Nephron progenitor cell (in vitro differentiated cells): ENCODE measurements around the gene ADCY3.

Source experiments
- DNase-seq: peaks from one replicate; pipeline ENCODE4 v3.0.0; 2021
- H3K27ac Mint-ChIP-seq: 2 replicates; pipeline ENCODE4 v1.8.0; 2021; ENCODE audit warnings: mild to moderate bottlenecking, moderate library complexity, mixed read lengths
- H3K27me3 Mint-ChIP-seq: 2 replicates; pipeline ENCODE4 v1.8.0; 2021; ENCODE audit warnings: mild to moderate bottlenecking, low read depth, mixed read lengths; ENCODE audit not compliant: poor library complexity
- H3K36me3 Mint-ChIP-seq: 2 replicates; pipeline ENCODE4 v1.8.0; 2021; ENCODE audit warnings: low read depth, mixed read lengths
- H3K4me1 Mint-ChIP-seq: 2 replicates; pipeline ENCODE4 v1.8.0; 2021; ENCODE audit warnings: mixed read lengths
- H3K4me3 Mint-ChIP-seq: 2 replicates; pipeline ENCODE4 v1.8.0; 2021; ENCODE audit warnings: mild to moderate bottlenecking, moderate library complexity, mixed read lengths
- H3K9me3 Mint-ChIP-seq: 2 replicates; pipeline ENCODE4 v1.8.0; 2021; ENCODE audit warnings: mild to moderate bottlenecking, moderate library complexity, mixed read lengths
- CTCF ChIP-seq: fragments of 200-600 bp; sonication (generic); IDR thresholded peaks from 2 replicates; pipeline ENCODE4 v1.5.0; 2021; ENCODE audit warnings: antibody characterized with exemption

ADCY3 gene

GRCh38 chr2:24779116-24779515, 140.9 kb downstream of the ADCY3 start:
- TF ChIP-seq CTCF = no peak
- peaks cover 11% of the 10 kb centered on the region for H3K36me3 Mint-ChIP-seq
- no peak overlapping the region for H3K27ac Mint-ChIP-seq
- DNase-seq = no peak
- no peaks in the 10 kb centered on the region for H3K27me3 Mint-ChIP-seq
- H3K4me3 Mint-ChIP-seq = no peak overlapping the region
- H3K9me3 Mint-ChIP-seq = peaks cover 19% of the 10 kb centered on the region
- peaks cover 13% of the 10 kb centered on the region for H3K4me1 Mint-ChIP-seq

GRCh38 chr2:24774373-24774772, 145.7 kb downstream of the ADCY3 start:
- TF ChIP-seq CTCF = no peak
- no peaks in the 10 kb centered on the region for H3K27me3 Mint-ChIP-seq
- no peak overlapping the region for H3K27ac Mint-ChIP-seq
- H3K36me3 Mint-ChIP-seq = peaks cover 23% of the 10 kb centered on the region
- H3K9me3 Mint-ChIP-seq = peaks cover 24% of the 10 kb centered on the region
- no peak overlapping the region for H3K4me3 Mint-ChIP-seq
- DNase-seq = no peak
- H3K4me1 Mint-ChIP-seq = peaks cover 46% of the 10 kb centered on the region

DNA sequence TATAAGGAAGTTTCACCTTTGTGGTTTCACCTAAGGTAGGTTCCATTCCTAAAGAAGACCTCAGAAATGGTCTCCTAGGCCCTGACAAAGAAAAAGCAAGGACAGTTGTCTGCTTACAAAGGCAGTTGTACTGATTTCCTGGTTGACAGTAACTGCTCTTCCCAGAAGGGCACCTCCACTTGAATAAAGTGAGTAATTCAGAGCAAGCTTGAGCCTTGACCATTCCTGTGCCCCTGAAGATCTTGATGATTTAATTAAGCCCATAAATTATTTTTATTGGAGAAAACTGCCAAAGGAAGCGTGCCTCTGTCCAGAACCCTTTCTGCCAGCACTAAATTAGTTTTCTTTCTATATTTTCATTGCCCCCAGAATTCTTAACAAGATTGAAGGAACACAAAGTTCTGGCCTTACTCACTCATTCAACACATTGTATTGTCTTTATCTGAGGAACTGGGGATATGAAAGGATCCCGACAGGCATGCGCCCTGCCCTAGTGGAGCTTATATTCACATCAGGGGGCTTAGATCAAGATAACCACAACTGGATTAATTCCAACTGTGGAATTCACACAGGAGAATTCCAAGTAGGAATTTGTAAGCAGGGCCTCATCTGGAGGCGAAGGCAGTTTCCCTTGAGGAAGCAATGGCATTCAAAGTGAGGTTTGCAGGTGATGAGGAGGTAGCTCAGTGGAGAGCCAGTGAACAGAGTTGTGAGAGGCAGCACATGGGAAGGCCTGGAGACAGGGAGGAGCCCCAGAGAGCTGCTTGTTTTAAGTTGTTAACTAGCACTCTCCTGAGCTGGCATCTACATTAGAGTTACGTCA, 148.1 kb downstream of the ADCY3 start:
- H3K27me3 Mint-ChIP-seq = no peaks in the 10 kb centered on the region
- DNase-seq = no peak
- peaks cover 46% of the 10 kb centered on the region for H3K36me3 Mint-ChIP-seq
- TF ChIP-seq CTCF = no peak
- no peak overlapping the region for H3K4me3 Mint-ChIP-seq
- peaks cover 24% of the 10 kb centered on the region for H3K9me3 Mint-ChIP-seq
- peak overlapping the region; percentile 92 for H3K27ac Mint-ChIP-seq
- H3K4me1 Mint-ChIP-seq = peaks cover 41% of the 10 kb centered on the region

DNA sequence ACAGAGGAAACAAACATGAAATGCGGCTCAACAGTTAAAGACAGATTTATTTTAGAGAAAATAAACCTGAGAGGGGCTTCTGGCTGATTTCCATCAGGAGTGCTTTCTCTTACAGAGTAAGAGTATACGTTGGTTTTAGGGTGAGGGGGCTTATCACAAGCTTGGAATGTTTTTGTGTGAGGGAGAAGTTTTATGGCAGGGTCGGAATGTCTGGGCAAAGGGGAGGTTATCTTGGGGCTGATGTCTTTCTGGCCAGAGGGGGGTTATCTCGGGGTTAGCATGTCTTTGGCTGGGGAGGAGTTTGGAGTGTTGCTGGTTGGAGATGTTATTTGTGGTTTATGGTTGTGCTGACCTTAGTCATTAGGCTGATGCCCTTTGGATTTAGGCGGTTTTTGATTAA, 149.0 kb downstream of the ADCY3 start:
- peaks cover 18% of the 10 kb centered on the region for H3K9me3 Mint-ChIP-seq
- peak overlapping the region; percentile 1 for H3K4me3 Mint-ChIP-seq
- peak overlapping the region; percentile 92 for H3K27ac Mint-ChIP-seq
- DNase-seq = no peak
- peaks cover 42% of the 10 kb centered on the region for H3K4me1 Mint-ChIP-seq
- no peak for TF ChIP-seq CTCF
- peaks cover 50% of the 10 kb centered on the region for H3K36me3 Mint-ChIP-seq
- no peaks in the 10 kb centered on the region for H3K27me3 Mint-ChIP-seq
